Esophagus (tissue), 2 donors: ENCODE measurements around the gene RFX3. TPM values are rescaled to one million over a fixed set of nuclear protein-coding genes. Genes with fewer than 3 reads are reported as not detected.

ENCODE experiments used
- H3K27ac ChIP-seq, 2 donors: one replicate each; pipeline ENCODE4 v1.5.1; 2013; ENCODE audit warnings: low read depth in 2 of 2, mild to moderate bottlenecking in 2 of 2, inconsistent platforms in 1 of 2, low read length in 1 of 2, moderate library complexity in 1 of 2
- H3K27me3 ChIP-seq, 2 donors: one replicate each; pipeline ENCODE4 v1.6.1; 2013; ENCODE audit warnings: low read length in 2 of 2, control low read depth in 1 of 2, mild to moderate bottlenecking in 1 of 2; ENCODE audit not compliant: insufficient read depth in 2 of 2, control insufficient read depth in 1 of 2
- H3K36me3 ChIP-seq, 2 donors: one replicate each; pipeline ENCODE4 v1.6.1; 2013; ENCODE audit warnings: low read length in 1 of 2; ENCODE audit not compliant: control insufficient read depth in 2 of 2, insufficient read depth in 2 of 2
- H3K4me1 ChIP-seq, 2 donors: one replicate each; pipeline ENCODE4 v1.6.1; 2013; ENCODE audit warnings: low read length in 1 of 2; ENCODE audit not compliant: control insufficient read depth in 2 of 2, insufficient read depth in 2 of 2
- H3K4me3 ChIP-seq, 2 donors: one replicate each; pipeline ENCODE4 v1.5.1; 2013; ENCODE audit warnings: low read length in 2 of 2, mild to moderate bottlenecking in 2 of 2, low read depth in 1 of 2, moderate library complexity in 1 of 2
- H3K9me3 ChIP-seq, 2 donors: one replicate each; pipeline ENCODE4 v1.6.1; 2013; ENCODE audit warnings: mild to moderate bottlenecking in 2 of 2, low read depth in 1 of 2, low read length in 1 of 2, moderate library complexity in 1 of 2; ENCODE audit not compliant: control insufficient read depth in 2 of 2, insufficient read depth in 1 of 2
- WGBS, 2 donors: extraction: QIAGEN DNeasy Blood & Tissue Kit; methylation state at CpG; one replicate each; pipeline ENCODE4 v1.1.7; 2013; 5-methylcytosine and 5-hydroxymethylcytosine counted together
- polyA plus RNA-seq, 2 donors: library from polyadenylated mRNA; stranded (reverse); fragments of 200-250 nt; gene quantifications; one replicate each; pipeline ENCODE4 v1.2.3, GENCODE V29; 2013
- donor health status: healthy with polysubstance abuse.
- donor health status: Bipolar disorder and iron deficiency.

The RFX3 gene
- polyA plus RNA-seq, result 1 to 10 TPM in 1 of 2 donors, under 1 TPM in 1; 0.61 to 1.2 TPM

DNA sequence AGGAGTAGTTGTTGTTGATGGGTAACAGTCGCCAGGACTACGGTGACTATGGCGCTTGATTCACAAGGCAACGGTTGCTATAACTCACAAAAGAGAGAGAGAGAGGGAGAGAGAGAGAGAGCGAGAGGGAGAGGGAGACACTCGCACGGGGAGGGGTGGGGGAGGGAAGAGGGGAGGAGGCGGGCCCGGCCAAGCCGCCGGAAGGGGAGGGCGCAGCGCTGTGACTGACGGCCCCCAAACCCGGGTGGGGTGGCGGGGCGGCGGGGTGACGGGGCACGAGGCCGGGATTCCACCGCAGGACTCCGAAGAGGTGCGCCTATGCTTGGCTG lies at the start of gene RFX3:
RFX3 (minus strand) TSS at position 166 of the 329 bp plus-strand sequence. CDS start 130,413 bp downstream, outside the sequence.
- Histone ChIP-seq H3K9me3 (no peaks in the 10 kb centered on the region), H3K4me3 (peak within 1 kb of the TSS; percentile 94 to 98)
- WGBS, 2 donors, result 1 to 2% methylated on average over 16 to 24 of the region's 24 CpGs

GRCh38 chr9:3571500-3571899 lies 45.7 kb upstream of the RFX3 start:
- no peaks in the 10 kb centered on the region for H3K9me3 ChIP-seq
- no peaks in the 10 kb centered on the region for H3K27me3 ChIP-seq
- 87 to 93% methylated on average over 1 of the region's 1 CpG for WGBS, 2 donors
- no peaks in the 10 kb centered on the region for H3K4me1 ChIP-seq
- H3K27ac ChIP-seq, result no peak overlapping the region
- H3K36me3 ChIP-seq, result no peaks in the 10 kb centered on the region
- no peak overlapping the region for H3K4me3 ChIP-seq

More for the DNA sequence above, at the start of gene RFX3:
- Histone ChIP-seq H3K27ac (peak within 1 kb of the TSS; percentile 100), H3K36me3 (no peaks in the 10 kb centered on the region), H3K27me3 (no peaks in the 10 kb centered on the region), H3K4me1 (no peaks in the 10 kb centered on the region)

GRCh38 chr9:3569529-3569928 lies 43.7 kb upstream of the RFX3 start:
- no peaks in the 10 kb centered on the region for H3K4me1 ChIP-seq
- no peak overlapping the region for H3K4me3 ChIP-seq
- H3K27ac ChIP-seq, result no peak overlapping the region
- WGBS, 2 donors, result 89 to 94% methylated on average over 1 of the region's 1 CpG
- no peaks in the 10 kb centered on the region for H3K27me3 ChIP-seq
- no peaks in the 10 kb centered on the region for H3K9me3 ChIP-seq
- peaks cover 0 to 2% of the 10 kb centered on the region in 2 donors for H3K36me3 ChIP-seq

DNA sequence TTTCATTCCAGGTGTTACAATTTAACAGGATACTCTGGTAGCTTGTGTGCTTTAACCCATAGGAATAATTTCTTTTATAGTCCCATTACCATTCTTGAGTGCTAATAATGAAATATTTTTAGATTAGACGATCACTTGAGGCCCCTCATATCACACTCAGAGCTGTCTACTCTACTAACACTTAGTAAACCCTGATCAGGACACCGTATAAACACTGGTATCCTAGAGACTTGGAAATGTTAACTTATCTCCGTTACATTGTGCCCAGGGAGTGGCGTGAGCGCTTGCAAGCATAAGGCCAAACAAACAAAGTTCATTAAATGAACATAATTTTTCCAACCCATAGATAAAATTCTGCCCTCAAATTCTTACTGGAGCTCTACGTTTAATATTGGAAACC lies 42.2 kb upstream of the RFX3 start:
- H3K36me3 ChIP-seq, result peaks cover under 1 to 2% of the 10 kb centered on the region in 2 donors
- WGBS, 2 donors, result 85 to 88% methylated on average over 6 of the region's 6 CpGs
- H3K4me1 ChIP-seq, result no peaks in the 10 kb centered on the region
- H3K27me3 ChIP-seq, result no peaks in the 10 kb centered on the region
- no peak overlapping the region for H3K27ac ChIP-seq
- no peak overlapping the region for H3K4me3 ChIP-seq
- no peaks in the 10 kb centered on the region for H3K9me3 ChIP-seq

GRCh38 chr9:3553076-3553765 lies 27.4 kb upstream of the RFX3 start:
- H3K9me3 ChIP-seq, result no peaks in the 10 kb centered on the region
- H3K4me3 ChIP-seq, result no peak overlapping the region
- no peak overlapping the region for H3K27ac ChIP-seq
- no peaks in the 10 kb centered on the region for H3K36me3 ChIP-seq
- no peaks in the 10 kb centered on the region for H3K4me1 ChIP-seq
- 51 to 52% methylated on average over 3 of the region's 3 CpGs for WGBS, 2 donors
- no peaks in the 10 kb centered on the region for H3K27me3 ChIP-seq

- H3K4me3 ChIP-seq, result no peak overlapping the region
- no peaks in the 10 kb centered on the region for H3K36me3 ChIP-seq
- no peak overlapping the region for H3K27ac ChIP-seq
- no peaks in the 10 kb centered on the region for H3K9me3 ChIP-seq
- H3K27me3 ChIP-seq, result no peaks in the 10 kb centered on the region
- H3K4me1 ChIP-seq, result no peaks in the 10 kb centered on the region
Measured at GRCh38 chr9:3549225-3549624, 23.4 kb upstream of the RFX3 start.

- H3K4me1 ChIP-seq, result no peaks in the 10 kb centered on the region
- H3K27me3 ChIP-seq, result no peaks in the 10 kb centered on the region
- no peaks in the 10 kb centered on the region for H3K9me3 ChIP-seq
- H3K27ac ChIP-seq, result no peak overlapping the region
- WGBS, 2 donors, result 88 to 100% methylated on average over 1 of the region's 1 CpG
- no peak overlapping the region for H3K4me3 ChIP-seq
- no peaks in the 10 kb centered on the region for H3K36me3 ChIP-seq
Measured at GRCh38 chr9:3548648-3549047, 22.8 kb upstream of the RFX3 start.

GRCh38 chr9:3541206-3541605 lies 15.4 kb upstream of the RFX3 start:
- WGBS, 2 donors, result 83 to 95% methylated on average over 1 of the region's 1 CpG
- H3K36me3 ChIP-seq, result no peaks in the 10 kb centered on the region
- no peaks in the 10 kb centered on the region for H3K9me3 ChIP-seq
- no peak overlapping the region for H3K27ac ChIP-seq
- no peaks in the 10 kb centered on the region for H3K4me1 ChIP-seq
- no peak overlapping the region for H3K4me3 ChIP-seq
- no peaks in the 10 kb centered on the region for H3K27me3 ChIP-seq

- Histone ChIP-seq H3K27me3 (no peaks in the 10 kb centered on the region), H3K4me1 (no peaks in the 10 kb centered on the region), H3K36me3 (no peaks in the 10 kb centered on the region), H3K4me3 (no peak overlapping the region), H3K9me3 (no peaks in the 10 kb centered on the region), H3K27ac (no peak overlapping the region)
- 80 to 88% methylated on average over 6 of the region's 6 CpGs for WGBS, 2 donors
Measured at GRCh38 chr9:3534614-3535404, 9.0 kb upstream of the RFX3 start.

DNA sequence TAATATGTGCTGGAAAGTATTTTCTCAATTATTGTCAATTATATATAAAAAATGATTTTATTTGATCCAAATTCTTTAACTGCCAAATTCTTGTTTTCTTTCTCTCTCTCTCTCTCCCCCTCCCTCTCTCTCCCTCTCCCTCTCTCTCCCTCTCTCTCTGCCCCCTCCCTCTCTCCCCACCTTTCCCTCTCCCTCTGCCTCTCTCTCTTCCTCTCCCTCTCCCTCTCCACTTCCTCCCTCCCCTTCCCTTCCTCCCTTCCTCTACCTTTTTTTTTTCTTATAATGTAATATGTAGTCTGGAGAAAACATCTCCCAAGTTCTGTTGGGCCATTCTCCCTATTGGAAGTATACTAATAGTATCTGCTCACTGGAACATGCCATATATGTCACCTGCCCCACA lies 6.4 kb upstream of the RFX3 start:
- H3K4me1 ChIP-seq, result no peaks in the 10 kb centered on the region
- H3K9me3 ChIP-seq, result no peaks in the 10 kb centered on the region
- H3K36me3 ChIP-seq, result no peaks in the 10 kb centered on the region
- no peaks in the 10 kb centered on the region for H3K27me3 ChIP-seq
- no peak overlapping the region for H3K27ac ChIP-seq
- no peak overlapping the region for H3K4me3 ChIP-seq
